T-cell (primary cell): ENCODE data around the gene MYO7A. TPM values are rescaled to one million over a fixed set of nuclear protein-coding genes. Genes with fewer than 3 reads are reported as not detected.
A peak's percentile ranks its signal among the peaks of the same experiment; 100 is the strongest.
"Not testable (repeated sequence)": the region's sequence is repeated elsewhere in the genome, so short reads cannot be mapped to it uniquely, and the experiment has no call there.

Source experiments
- ATAC-seq, 4 experiments: fragments of 200-7000 bp in 3 of 4; fragments of 150-1000 bp in 1 of 4; cut with Tn5 transposase; replicated peaks in 1 of 4; 1 replicate in 3 of 4; 2 replicates in 1 of 4; pipeline ENCODE4 v1.10.0; 2021; ENCODE audit warnings: moderate library complexity in 3 of 4, mild to moderate bottlenecking in 2 of 4, moderate number of reproducible peaks in 1 of 4
- CTCF ChIA-PET, 2 donors: fragments of 300-600 bp; sonication (Branson Sonifier 250); formaldehyde crosslinking; loops; one replicate each; lab custom pipeline; 2022; ENCODE audit warnings: antibody characterized with exemption in 2 of 2; lab: Charles Lee
- POLR2A ChIA-PET, 2 donors: fragments of 300-600 bp; sonication (Branson Sonifier 250); formaldehyde crosslinking; loops; one replicate each; lab custom pipeline; 2022; ENCODE audit warnings: antibody characterized with exemption in 2 of 2; lab: Charles Lee
- DNase-seq, 35 experiments: peaks; one replicate each; pipeline versions ENCODE4 v3.0.0 to v3.0.0-alpha.2; 2013 to 2023
- H3K27ac ChIP-seq: one replicate; pipeline ENCODE4 v1.5.1; 2013; ENCODE audit warnings: low read length
- H3K27me3 ChIP-seq, 2 experiments: replicated peaks in 1 of 2; 1 replicate in 1 of 2; 2 replicates in 1 of 2; pipeline versions ENCODE4 v1.6.1 to v1.7.0; 2013; ENCODE audit warnings: low read length in 1 of 2, mixed read lengths in 1 of 2; ENCODE audit not compliant: control insufficient read depth in 2 of 2, insufficient read depth in 2 of 2; ENCODE audit errors: extremely low read depth in 1 of 2
- H3K36me3 ChIP-seq, 2 donors: 1 replicate in 1 of 2; 2 replicates in 1 of 2; pipeline versions ENCODE4 v1.6.1 to v1.7.0; 2013; ENCODE audit warnings: low read length in 1 of 2; ENCODE audit not compliant: control insufficient read depth in 2 of 2, insufficient read depth in 1 of 2; ENCODE audit errors: extremely low read depth in 1 of 2
- H3K4me1 ChIP-seq, 2 experiments: 1 replicate in 1 of 2; 2 replicates in 1 of 2; pipeline versions ENCODE4 v1.6.1 to v1.7.0; 2013; ENCODE audit warnings: low read length in 2 of 2, mixed read lengths in 1 of 2; ENCODE audit not compliant: insufficient read depth in 2 of 2, control insufficient read depth in 1 of 2; ENCODE audit errors: extremely low read depth in 1 of 2
- H3K4me3 ChIP-seq, 2 donors: 1 replicate in 1 of 2; 2 replicates in 1 of 2; pipeline versions ENCODE4 v1.5.1 to v1.7.0; 2013; ENCODE audit warnings: mild to moderate bottlenecking in 2 of 2, low read length in 1 of 2, moderate library complexity in 1 of 2; ENCODE audit not compliant: control insufficient read depth in 1 of 2; ENCODE audit errors: extremely low read depth in 1 of 2
- H3K9me3 ChIP-seq: 2 replicates; pipeline ENCODE4 v1.7.0; 2013
- H3K27ac Mint-ChIP-seq, 2 donors: one replicate each; pipeline ENCODE4 v1.8.0; 2020 to 2021; ENCODE audit warnings: mild to moderate bottlenecking in 2 of 2, mixed read lengths in 2 of 2
- H3K27me3 Mint-ChIP-seq, 2 donors: one replicate each; pipeline ENCODE4 v1.8.0; 2021 to 2022; ENCODE audit warnings: mixed read lengths in 2 of 2
- H3K36me3 Mint-ChIP-seq: one replicate; pipeline ENCODE4 v1.8.0; 2021; ENCODE audit warnings: mixed read lengths
- H3K4me1 Mint-ChIP-seq, 3 donors: one replicate each; pipeline ENCODE4 v1.8.0; 2020 to 2022; ENCODE audit warnings: mixed read lengths in 3 of 3, mild to moderate bottlenecking in 1 of 3
- H3K4me3 Mint-ChIP-seq, 3 donors: one replicate each; pipeline ENCODE4 v1.8.0; 2020 to 2022; ENCODE audit warnings: mild to moderate bottlenecking in 3 of 3, mixed read lengths in 3 of 3, moderate library complexity in 3 of 3
- H3K9me3 Mint-ChIP-seq, 3 donors: one replicate each; pipeline ENCODE4 v1.8.0; 2020 to 2022; ENCODE audit warnings: mixed read lengths in 3 of 3
- WGBS: methylation state at CpG from one replicate; pipeline ENCODE4 v1.1.5; 2013; ENCODE audit warnings: missing lambda C conversion rate; ENCODE audit not compliant: insufficient coverage; 5-methylcytosine and 5-hydroxymethylcytosine counted together
- total RNA-seq, 35 experiments: library from RNA in 6 of 35; stranded (reverse) in 6 of 35; fragments of 120-200 nt in 1 of 35; gene quantifications; one replicate each; pipeline versions ENCODE4 v1.2.1 to v1.2.4 and lab custom pipeline; 2013 to 2026

Gene MYO7A
- total RNA-seq, 5 donors from 2014 or later (not counting 1 experiment from before 2014, with no cell fraction given): 0.15 to 1.7 (median 0.44) TPM

- Histone ChIP-seq H3K9me3 (no peaks in the 10 kb centered on the region), H3K4me3 (no peak overlapping the region), H3K27ac (no peak overlapping the region), H3K27me3 (peaks cover 0 to 2% of the 10 kb centered on the region in 2 experiments), H3K36me3 (peaks cover 0 to 7% of the 10 kb centered on the region in 2 donors), H3K4me1 (peaks cover 0 to 5% of the 10 kb centered on the region in 2 experiments)
- H3K27me3 Mint-ChIP-seq: no peaks in the 10 kb centered on the region
- WGBS: 82% methylated on average over 20 of the region's 21 CpGs
- no peak overlapping the region for H3K27ac Mint-ChIP-seq
- ChIA-PET CTCF (no interaction called here), POLR2A (interaction anchor here in 1 of 2 donors (0.7 kb wide), 1 partner anchor 14 kb away, joined by 3 read pairs; no protein-coding TSS in a partner anchor)
- H3K36me3 Mint-ChIP-seq: no peaks in the 10 kb centered on the region
- no peaks in the 10 kb centered on the region for H3K9me3 Mint-ChIP-seq
- H3K4me3 Mint-ChIP-seq: no peak overlapping the region
- H3K4me1 Mint-ChIP-seq: peaks cover 3 to 5% (median 4%) of the 10 kb centered on the region in 3 donors
- DNase-seq: no peak
- ATAC-seq: no peak
Observed at GRCh38 chr11:77095551-77096490, 32.2 kb upstream of the MYO7A start.

GRCh38 chr11:77096591-77097019, 31.4 kb upstream of the MYO7A start:
- H3K27me3 Mint-ChIP-seq: no peaks in the 10 kb centered on the region
- no peak overlapping the region for H3K27ac Mint-ChIP-seq
- CTCF ChIA-PET: no interaction called here
- Histone ChIP-seq H3K9me3 (no peaks in the 10 kb centered on the region), H3K27ac (no peak overlapping the region), H3K4me3 (no peak overlapping the region), H3K36me3 (peaks cover 0 to 7% of the 10 kb centered on the region in 2 donors), H3K27me3 (no peaks in the 10 kb centered on the region), H3K4me1 (no peaks in the 10 kb centered on the region)
- no peaks in the 10 kb centered on the region for H3K9me3 Mint-ChIP-seq
- WGBS: 71% methylated on average over 3 of the region's 8 CpGs
- H3K4me1 Mint-ChIP-seq: no peaks in the 10 kb centered on the region
- POLR2A ChIA-PET: interaction anchor here (0.7 kb wide), 2 partner anchors 15 to 16 kb away, joined by 3 to 6 read pairs; no protein-coding TSS in a partner anchor
- no peak overlapping the region for H3K4me3 Mint-ChIP-seq
- DNase-seq: no peak
- H3K36me3 Mint-ChIP-seq: no peaks in the 10 kb centered on the region
- no peak for ATAC-seq

GRCh38 chr11:77097180-77097579, 30.9 kb upstream of the MYO7A start:
- POLR2A ChIA-PET: interaction anchor here in 1 of 2 donors (0.7 kb wide), 1 partner anchor 17 kb away, joined by 6 read pairs; no protein-coding TSS in a partner anchor
- H3K9me3 Mint-ChIP-seq, H3K4me3 Mint-ChIP-seq, H3K36me3 Mint-ChIP-seq, H3K27me3 ChIP-seq, H3K36me3 ChIP-seq, H3K4me1 ChIP-seq, DNase-seq, H3K4me1 Mint-ChIP-seq, H3K9me3 ChIP-seq, H3K27me3 Mint-ChIP-seq, CTCF ChIA-PET, H3K4me3 ChIP-seq, H3K27ac ChIP-seq, ATAC-seq, H3K27ac Mint-ChIP-seq: not testable (repeated sequence)
- WGBS: 88% methylated on average over 2 of the region's 4 CpGs

- Mint-ChIP-seq H3K27ac (no peak overlapping the region), H3K27me3 (no peaks in the 10 kb centered on the region), H3K36me3 (no peaks in the 10 kb centered on the region), H3K4me3 (no peak overlapping the region), H3K9me3 (no peaks in the 10 kb centered on the region), H3K4me1 (no peaks in the 10 kb centered on the region)
- ChIA-PET CTCF (no interaction called here), POLR2A (no interaction called here)
- H3K9me3 ChIP-seq: no peaks in the 10 kb centered on the region
- H3K4me1 ChIP-seq: no peaks in the 10 kb centered on the region
- H3K4me3 ChIP-seq: no peak overlapping the region
- H3K27ac ChIP-seq: no peak overlapping the region
- no peak for ATAC-seq
- peaks cover 0 to 2% of the 10 kb centered on the region in 2 donors for H3K36me3 ChIP-seq
- 87% methylated on average over 13 of the region's 14 CpGs for WGBS
- no peak for DNase-seq
- no peaks in the 10 kb centered on the region for H3K27me3 ChIP-seq
Observed at GRCh38 chr11:77100166-77101042, 27.6 kb upstream of the MYO7A start.

GRCh38 chr11:77101043-77101537, 27.0 kb upstream of the MYO7A start:
- Histone ChIP-seq H3K27me3 (no peaks in the 10 kb centered on the region), H3K27ac (no peak overlapping the region), H3K36me3 (no peaks in the 10 kb centered on the region), H3K4me3 (no peak overlapping the region), H3K4me1 (no peaks in the 10 kb centered on the region), H3K9me3 (no peaks in the 10 kb centered on the region)
- Mint-ChIP-seq H3K4me1 (no peaks in the 10 kb centered on the region), H3K9me3 (no peaks in the 10 kb centered on the region), H3K36me3 (no peaks in the 10 kb centered on the region), H3K27me3 (no peaks in the 10 kb centered on the region), H3K4me3 (no peak overlapping the region), H3K27ac (no peak overlapping the region)
- 78% methylated on average over 4 of the region's 5 CpGs for WGBS
- CTCF ChIA-PET: no interaction called here
- POLR2A ChIA-PET: no interaction called here
- no peak for ATAC-seq
- DNase-seq: peak in 1 of 35 experiments; percentile 17
